HL-60 (cell line): ENCODE measurements around the gene VASN.
"Not testable (repeated sequence)": the region's sequence is repeated elsewhere in the genome, so short reads cannot be mapped to it uniquely, and the experiment has no call there.

ENCODE experiments used
- CTCF ChIP-seq: IDR thresholded peaks from one replicate; pipeline ENCODE4 v1.5.1; 2011; ENCODE audit warnings: low read length, control low read depth, inconsistent platforms; ENCODE audit not compliant: insufficient read depth
- GABPA ChIP-seq: IDR thresholded peaks from 2 replicates; pipeline ENCODE4 v1.6.1; 2012; ENCODE audit warnings: low read depth
- POLR2AphosphoS5 ChIP-seq: IDR thresholded peaks from 2 replicates; pipeline ENCODE4 v1.6.1; 2012; ENCODE audit warnings: low read depth
- REST ChIP-seq: IDR thresholded peaks from 2 replicates; pipeline ENCODE4 v1.6.1; 2012; ENCODE audit warnings: low read depth; ENCODE audit not compliant: insufficient replicate concordance
- SPI1 ChIP-seq: IDR thresholded peaks from 2 replicates; pipeline ENCODE4 v1.6.1; 2012; ENCODE audit warnings: low read depth, mild to moderate bottlenecking, borderline replicate concordance

- not testable (repeated sequence) for TF ChIP-seq GABPA, CTCF, REST, POLR2AphosphoS5, SPI1
Observed at GRCh38 chr16:4333714-4334113, 37.9 kb upstream of the VASN start.
